ENCODE results near the gene APOO.
A peak's percentile ranks its signal among the peaks of the same experiment; 100 is the strongest.

APOO gene

DNA sequence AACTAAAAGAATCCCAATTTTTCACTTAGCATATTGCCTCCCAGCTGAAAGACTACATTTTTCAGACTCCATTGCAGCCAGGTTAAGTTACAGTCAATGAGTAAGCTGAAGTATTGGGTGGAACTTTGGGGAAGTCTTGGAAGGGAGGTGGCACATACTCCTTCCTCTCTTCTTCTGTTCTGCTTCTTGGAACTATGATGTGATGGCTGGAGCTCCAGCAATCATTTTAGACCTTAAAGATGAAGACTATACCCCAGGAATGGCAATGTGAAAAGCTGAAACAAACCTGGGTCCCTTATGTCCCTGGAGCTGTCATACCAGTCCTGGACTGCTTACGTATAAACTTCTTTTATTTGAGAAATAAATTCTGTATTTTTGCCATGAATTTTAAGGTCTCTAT is 93.9 kb downstream of the APOO start:
- no peak for DNase-seq

GRCh38 chrX:23811656-23812055 is 96.1 kb downstream of the APOO start:
- no peak for DNase-seq

- no peak for DNase-seq
Measured at GRCh38 chrX:23811108-23811651, 96.6 kb downstream of the APOO start.

DNA sequence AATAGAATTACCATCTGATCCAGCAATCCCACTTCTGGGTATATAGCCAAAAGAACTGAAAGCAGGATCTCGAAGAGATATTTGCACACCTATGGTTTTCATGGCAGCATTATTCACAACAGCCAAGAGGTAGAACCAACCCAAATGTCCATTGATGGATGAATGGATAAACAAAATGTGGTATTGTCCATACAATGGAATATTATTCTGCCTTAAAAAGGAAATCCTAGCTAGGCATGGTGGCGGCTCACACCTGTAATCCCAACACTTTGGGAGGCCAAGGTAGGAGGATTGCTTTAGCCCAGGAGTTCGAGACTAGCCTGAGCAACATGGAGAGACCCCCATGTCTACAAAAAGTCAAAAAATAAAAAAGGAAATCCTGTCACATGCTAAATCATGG is 97.5 kb downstream of the APOO start:
- no peak for DNase-seq

- no peak for DNase-seq
Measured at GRCh38 chrX:23805389-23805788, 102.3 kb downstream of the APOO start.

- no peak for DNase-seq
Measured at GRCh38 chrX:23804578-23804977, 103.2 kb downstream of the APOO start.

DNA sequence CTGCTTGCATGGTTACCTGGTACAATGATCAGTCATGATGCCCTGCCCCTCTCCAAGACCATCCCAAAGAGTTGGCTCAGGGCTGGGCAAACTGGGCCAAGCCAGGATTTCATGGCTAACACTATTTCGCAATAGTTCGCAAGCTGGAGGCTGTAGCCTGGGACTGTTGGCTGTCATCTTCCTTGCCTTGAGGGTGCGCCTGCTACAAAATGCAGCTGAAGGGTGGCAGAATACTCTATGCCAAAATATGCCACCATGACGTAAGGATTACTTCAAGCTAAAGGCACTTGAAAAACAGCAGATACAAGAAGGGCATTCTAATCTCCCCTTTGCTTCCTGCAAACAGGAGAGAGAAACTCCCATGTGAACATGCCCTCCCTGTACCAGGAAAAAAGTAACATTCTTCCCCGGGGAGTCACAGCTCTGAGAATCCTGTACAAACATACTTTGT is 103.8 kb downstream of the APOO start:
- DNase-seq, result no peak

DNA sequence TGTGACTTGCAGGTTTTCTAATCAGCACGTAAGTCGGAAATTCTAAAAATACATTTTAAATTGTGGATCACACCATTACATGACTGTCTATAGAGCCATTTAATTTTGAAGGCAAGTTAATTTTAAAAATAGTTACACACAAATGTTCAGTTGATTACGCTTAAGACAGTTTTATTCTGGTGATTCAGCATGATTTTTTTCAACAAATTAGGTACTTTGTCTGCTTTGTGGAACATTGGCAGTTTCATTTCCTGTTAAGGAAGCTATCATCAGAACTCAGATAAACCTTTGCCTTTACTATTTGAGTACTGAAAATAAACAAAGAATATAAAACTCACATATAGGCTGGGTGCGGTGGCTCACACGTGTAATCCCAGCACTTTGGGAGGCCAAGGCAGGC is 105.3 kb downstream of the APOO start:
- no peak for DNase-seq

- no peak for DNase-seq
Measured at GRCh38 chrX:23799469-23800065, 108.2 kb downstream of the APOO start.

GRCh38 chrX:23797371-23798128 is 110.2 kb downstream of the APOO start:
- no peak for DNase-seq

DNA sequence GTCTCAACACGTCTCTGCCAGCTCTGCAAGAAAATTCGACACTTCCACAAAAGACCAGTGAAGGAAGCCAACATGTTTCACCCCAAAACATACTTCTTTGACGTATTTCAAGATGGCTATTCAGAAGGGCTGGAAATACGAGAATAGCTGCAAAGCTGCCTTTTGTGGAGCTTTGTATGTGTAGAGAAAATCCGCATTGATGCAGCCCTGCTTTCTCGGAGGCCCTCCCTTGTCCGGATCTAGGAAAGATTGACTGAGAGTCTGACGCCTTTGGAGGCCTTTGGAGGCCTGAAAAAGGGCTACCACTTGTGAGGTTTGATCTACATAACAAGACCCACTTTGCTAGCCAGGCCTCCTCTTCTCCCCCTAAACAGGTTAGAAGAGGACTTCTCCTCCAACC is 112.5 kb downstream of the APOO start:
- no peak for DNase-seq

DNA sequence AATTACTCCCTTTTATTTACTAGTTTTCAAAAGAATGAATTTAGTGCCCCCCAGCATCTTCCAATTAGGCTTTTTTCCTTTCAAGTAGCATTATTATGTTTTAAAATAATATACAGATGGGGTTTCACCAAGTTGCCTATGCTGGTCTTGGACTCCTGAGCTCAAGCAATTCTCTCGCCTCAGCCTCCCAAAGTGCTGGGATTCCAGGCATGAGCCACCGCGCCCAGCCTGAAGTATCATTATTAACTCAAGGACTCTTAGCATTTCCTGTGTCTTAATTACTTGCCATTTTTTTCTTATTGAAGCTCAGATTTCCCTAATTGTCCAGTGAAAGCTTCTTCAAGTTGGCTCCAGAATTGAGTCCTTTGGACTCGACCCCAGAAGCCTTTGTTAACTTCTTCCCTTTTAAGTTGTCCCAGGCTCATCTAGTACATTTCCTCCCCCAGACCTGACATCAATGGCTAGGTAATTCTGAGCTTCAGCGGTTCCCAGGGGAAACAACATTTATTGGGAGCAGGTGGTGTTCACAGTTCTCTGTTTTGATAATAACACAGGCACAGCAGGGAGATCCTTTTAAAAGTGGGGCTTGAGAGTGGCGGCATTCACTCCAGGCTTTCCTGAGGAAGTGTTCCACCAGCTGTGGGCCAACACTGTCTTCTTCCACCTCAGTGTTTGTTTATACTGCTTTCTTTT is 114.7 kb downstream of the APOO start:
- DNase-seq, result no peak

DNA sequence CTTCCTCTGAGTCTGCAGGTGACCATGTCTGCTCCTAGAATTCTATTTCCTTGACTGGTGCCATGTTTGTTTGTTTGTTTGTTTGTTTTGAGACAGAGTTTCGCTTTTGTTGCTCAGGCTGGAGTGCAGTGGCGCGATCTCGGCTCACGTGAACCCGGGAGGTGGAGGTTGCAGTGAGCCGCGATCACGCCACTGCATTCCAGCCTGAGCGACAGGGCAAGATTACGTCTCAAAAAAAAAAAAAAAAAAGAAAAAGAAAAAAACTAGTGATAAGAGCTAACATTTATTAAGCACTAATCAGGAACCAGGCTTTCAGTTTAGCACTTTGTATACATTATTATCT is 117.6 kb downstream of the APOO start:
- no peak for DNase-seq

DNA sequence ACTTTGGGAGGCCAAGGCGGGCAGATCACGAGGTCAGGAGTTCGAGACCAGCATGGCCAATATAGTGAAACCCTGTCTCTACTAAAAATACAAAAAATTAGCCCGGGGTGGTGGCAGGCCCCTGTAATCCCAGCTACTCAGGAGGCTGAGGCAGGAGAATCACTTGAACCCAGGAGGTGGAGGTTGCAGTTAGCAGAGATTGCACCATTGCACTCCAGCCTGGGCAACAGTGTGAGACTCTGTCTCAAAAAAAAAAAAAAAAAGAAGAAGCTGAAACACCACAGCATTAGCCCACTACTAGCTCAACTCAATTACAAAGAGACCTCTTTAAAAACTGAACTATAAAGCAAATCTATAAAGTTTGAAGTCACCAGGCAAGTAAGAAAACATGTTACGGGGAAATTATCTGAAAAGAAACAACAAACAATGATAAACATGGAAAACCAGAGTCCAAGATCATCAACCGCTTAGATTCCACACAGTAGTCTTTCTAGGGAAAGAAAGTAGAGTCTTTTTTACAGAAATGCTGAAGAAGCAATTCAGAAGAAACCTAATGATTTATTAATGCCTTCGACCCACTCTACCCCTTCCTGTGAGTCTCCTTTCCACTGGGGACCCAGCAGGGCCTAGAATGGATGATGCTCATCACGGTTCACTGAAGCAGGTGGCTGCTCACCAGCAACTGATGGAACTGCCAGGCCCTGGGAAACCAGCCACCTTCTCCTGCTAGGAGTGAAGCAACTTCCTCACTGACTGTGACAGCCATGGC is 118.2 kb downstream of the APOO start:
- no peak for DNase-seq

GRCh38 chrX:23788946-23789345 is 118.8 kb downstream of the APOO start:
- no peak for DNase-seq

DNA sequence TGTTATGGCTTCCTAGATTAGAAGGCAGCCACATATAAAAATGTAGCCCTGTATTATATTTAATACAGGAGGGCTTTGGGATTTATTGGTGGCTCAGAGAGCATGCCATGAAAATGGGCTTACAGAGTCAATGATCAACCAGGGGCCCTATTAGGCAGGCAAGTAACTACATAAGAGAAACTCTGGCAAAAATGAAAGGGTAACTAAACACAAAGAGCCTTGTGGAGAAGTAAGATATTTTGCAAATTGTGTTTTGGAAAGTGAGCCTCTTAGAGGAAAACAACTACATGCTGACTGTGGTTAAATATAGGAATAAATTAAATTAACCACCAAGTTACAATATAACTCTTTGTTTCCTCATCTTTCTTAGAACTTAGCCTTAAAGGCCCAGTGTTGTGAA is 119.2 kb downstream of the APOO start:
- DNase-seq, result no peak

GRCh38 chrX:23787745-23788118 is 120.0 kb downstream of the APOO start:
- DNase-seq, result no peak

DNA sequence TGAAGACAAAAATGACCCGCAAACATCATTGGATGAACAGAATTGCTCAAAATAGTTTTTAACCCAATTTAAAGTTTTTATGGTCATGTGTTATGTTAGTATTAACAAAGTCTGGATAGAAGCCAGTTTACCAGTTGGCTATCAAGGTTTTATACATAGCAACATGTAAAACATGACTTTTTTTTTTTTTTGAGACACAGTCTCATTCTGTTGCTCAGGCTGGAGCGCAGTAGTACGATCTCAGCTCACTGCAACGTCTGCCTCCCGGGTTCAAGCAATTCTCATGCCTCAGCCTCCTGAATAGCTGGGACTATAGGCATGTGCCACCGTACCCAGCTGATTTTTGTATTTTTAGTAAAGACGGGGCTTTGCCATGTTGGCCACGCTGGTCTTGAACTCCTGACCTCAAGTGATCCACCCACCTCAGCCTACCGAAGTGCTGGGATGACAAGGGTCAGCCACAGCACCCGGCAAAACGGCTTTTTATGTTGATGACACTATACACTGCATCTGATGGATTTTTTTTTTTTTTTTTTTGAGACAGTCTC is 121.4 kb downstream of the APOO start:
- no peak for DNase-seq

DNA sequence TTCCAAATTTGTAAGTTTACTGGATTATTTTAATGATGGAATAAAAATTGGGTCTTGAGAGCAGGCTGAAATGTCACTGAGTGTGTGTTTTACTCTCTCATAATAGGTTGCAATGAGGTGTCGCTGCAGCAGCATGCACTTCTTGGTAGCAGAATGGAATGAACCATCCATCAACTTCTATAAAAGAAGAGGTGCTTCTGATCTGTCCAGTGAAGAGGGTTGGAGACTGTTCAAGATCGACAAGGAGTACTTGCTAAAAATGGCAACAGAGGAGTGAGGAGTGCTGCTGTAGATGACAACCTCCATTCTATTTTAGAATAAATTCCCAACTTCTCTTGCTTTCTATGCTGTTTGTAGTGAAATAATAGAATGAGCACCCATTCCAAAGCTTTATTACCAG is 122.2 kb downstream of the APOO start:
- DNase-seq, result no peak

DNA sequence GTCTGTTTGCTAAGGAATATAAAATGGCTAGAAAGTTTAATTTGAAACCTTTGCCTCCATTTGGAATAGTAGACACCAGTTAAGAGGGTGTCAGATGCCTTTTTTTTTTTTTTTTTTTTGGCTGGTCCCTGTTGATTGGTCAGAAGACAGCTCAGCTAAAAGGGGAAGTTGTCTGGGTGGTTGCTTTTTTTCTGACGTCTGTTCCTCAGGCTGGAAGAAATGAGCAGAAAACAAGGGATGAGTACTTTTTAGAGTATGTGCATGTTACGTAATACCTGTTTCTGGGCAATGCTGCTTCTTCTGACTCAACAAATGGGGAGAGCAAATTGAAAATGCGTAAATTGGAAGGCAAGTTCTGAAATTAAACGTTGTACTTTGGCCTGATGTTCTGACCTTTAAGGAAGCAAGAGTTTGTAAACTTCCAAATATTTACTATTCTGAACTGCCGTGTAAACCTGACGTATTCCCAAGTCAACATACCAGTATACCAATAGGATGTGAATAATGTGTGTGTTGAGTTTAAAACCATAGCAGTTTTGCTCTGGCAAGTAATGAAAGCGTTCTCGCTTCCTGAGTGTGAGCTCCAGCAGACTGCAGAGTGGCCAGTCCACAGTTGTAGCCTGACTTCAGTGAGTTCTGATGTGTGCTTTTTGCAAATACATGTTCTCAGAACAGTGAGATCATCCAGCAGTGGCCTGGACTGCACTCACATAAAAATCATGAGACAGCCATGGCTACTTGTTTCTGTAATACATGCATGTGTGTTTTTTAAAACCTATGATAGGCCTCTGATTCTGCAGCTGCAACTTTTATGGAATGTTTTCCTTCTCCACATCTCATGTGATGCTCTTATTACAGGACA is 123.0 kb downstream of the APOO start:
- peak; percentile 36 for DNase-seq

- DNase-seq, result no peak
Measured at GRCh38 chrX:23783589-23784469, 123.9 kb downstream of the APOO start.

Measured in activated CD4-positive, alpha-beta T cell treated with anti-CD3 and anti-CD28 coated beads, Interleukin-2, amount 50 U/mL, for 16 hours (primary cell).